Fibroblast of lung (primary cell): ENCODE data around the gene BTBD8. TPM values are rescaled to one million over a fixed set of nuclear protein-coding genes. Genes with fewer than 3 reads are reported as not detected.
A peak's percentile ranks its signal among the peaks of the same experiment; 100 is the strongest.

Source experiments
- DNase-seq, 2 donors: peaks; one replicate each; pipeline versions ENCODE4 v3.0.0 to v3.0.0-alpha.2; 2010; ENCODE audit warnings: low read depth in 2 of 2
- H2AFZ ChIP-seq: 2 replicates; pipeline ENCODE4 v1.5.1; 2012; ENCODE audit warnings: low read length, control low read depth, inconsistent platforms
- H3K27ac ChIP-seq: 2 replicates; pipeline ENCODE4 v1.5.1; 2011; ENCODE audit warnings: low read length, control low read depth; ENCODE audit not compliant: insufficient read depth
- H3K27me3 ChIP-seq: 2 replicates; pipeline ENCODE4 v1.5.1; 2011; ENCODE audit warnings: mild to moderate bottlenecking, low read length; ENCODE audit not compliant: control insufficient read depth, insufficient read depth
- H3K36me3 ChIP-seq: 2 replicates; pipeline ENCODE4 v1.5.1; 2011; ENCODE audit warnings: low read length; ENCODE audit not compliant: control insufficient read depth, insufficient read depth
- H3K4me1 ChIP-seq: 2 replicates; pipeline ENCODE4 v1.5.1; 2011; ENCODE audit warnings: low read length; ENCODE audit not compliant: control insufficient read depth, insufficient read depth; ENCODE audit errors: extremely low read depth
- H3K4me2 ChIP-seq: 2 replicates; pipeline ENCODE4 v1.5.1; 2011; ENCODE audit warnings: low read length, control low read depth; ENCODE audit not compliant: insufficient read depth; ENCODE audit errors: extremely low read depth
- H3K4me3 ChIP-seq, 4 experiments: fragments of 200-600 bp in 1 of 4; sonication (generic) in 1 of 4; replicated peaks in 1 of 4; 2 replicates each; pipeline ENCODE4 v1.5.1; 2011 to 2016; ENCODE audit warnings: low read length in 4 of 4, low read depth in 3 of 4, mild to moderate bottlenecking in 3 of 4, control low read depth in 2 of 4, inconsistent platforms in 1 of 4, mixed read lengths in 1 of 4; ENCODE audit not compliant: insufficient read depth in 1 of 4; ENCODE audit errors: control extremely low read depth in 1 of 4
- H3K79me2 ChIP-seq: 2 replicates; pipeline ENCODE4 v1.5.1; 2012; ENCODE audit warnings: mild to moderate bottlenecking, low read length, inconsistent platforms; ENCODE audit not compliant: control insufficient read depth, insufficient read depth
- H3K9ac ChIP-seq: 2 replicates; pipeline ENCODE4 v1.5.1; 2011; ENCODE audit warnings: mild to moderate bottlenecking, low read length, control low read depth; ENCODE audit not compliant: insufficient read depth
- H3K9me3 ChIP-seq: 2 replicates; pipeline ENCODE4 v1.5.1; 2012; ENCODE audit warnings: low read depth, low read length; ENCODE audit not compliant: control insufficient read depth, insufficient read depth
- H4K20me1 ChIP-seq: 2 replicates; pipeline ENCODE4 v1.5.1; 2011; ENCODE audit warnings: low read length; ENCODE audit not compliant: control insufficient read depth, insufficient read depth; ENCODE audit errors: extremely low read depth
- CTCF ChIP-seq, 2 donors: IDR thresholded peaks in 1 of 2; conservative IDR thresholded peaks in 1 of 2; 1 replicate in 1 of 2; 2 replicates in 1 of 2; pipeline ENCODE4 v1.5.1; 2011 to 2012; ENCODE audit warnings: low read length in 2 of 2, control low read depth in 1 of 2, inconsistent platforms in 1 of 2, low read depth in 1 of 2, mild to moderate bottlenecking in 1 of 2
- EZH2 ChIP-seq: IDR thresholded peaks from 2 replicates; pipeline ENCODE4 v1.5.1; 2012; ENCODE audit warnings: low read length, control low read depth, mild to moderate bottlenecking; ENCODE audit errors: missing control alignments
- polyA plus RNA-seq, 2 donors: library from polyadenylated mRNA; depleted of rRNA in 1 of 2; stranded (reverse) in 1 of 2; unstranded in 1 of 2; fragments of >200 nt; gene quantifications; 2 replicates each; pipeline ENCODE4 v1.2.1, GENCODE V29; 2011 to 2012; ENCODE audit warnings: missing spikeins in 1 of 2
- total RNA-seq: library from RNA; depleted of rRNA; stranded (reverse); fragments of >200 nt; gene quantifications from 2 replicates; pipeline ENCODE4 v1.2.1, GENCODE V29; 2014

The BTBD8 gene
- total and polyA plus RNA-seq, 2 donors (not counting 1 experiment from before 2014, with no cell fraction given), result 2.2 to 10.6 TPM

DNA sequence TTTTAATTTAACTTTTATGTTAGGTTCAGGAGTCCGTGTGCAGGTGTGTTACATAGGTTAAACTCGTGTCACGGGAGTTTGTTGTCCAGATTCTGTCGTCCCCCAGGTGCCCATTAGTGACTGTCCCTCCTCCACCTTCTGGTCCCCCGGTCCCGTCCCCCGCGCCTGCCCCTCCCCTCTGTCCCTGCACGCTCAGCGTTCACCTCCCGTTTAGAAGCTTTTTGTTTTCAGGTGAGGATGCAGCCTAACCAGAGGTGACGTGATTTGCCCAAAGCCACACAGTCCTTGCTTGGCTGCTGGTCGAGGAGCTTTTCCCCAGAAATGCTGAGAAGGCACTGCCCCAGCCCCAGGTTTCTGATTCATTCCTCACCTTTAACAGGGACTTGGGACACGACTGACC lies 138.4 kb downstream of the BTBD8 start:
- no peaks in the 10 kb centered on the region for H3K27me3 ChIP-seq
- H3K4me1 ChIP-seq, result no peaks in the 10 kb centered on the region
- H3K9me3 ChIP-seq, result no peaks in the 10 kb centered on the region
- no peak overlapping the region for H2AFZ ChIP-seq
- DNase-seq, result no peak
- no peak overlapping the region for H3K4me3 ChIP-seq
- H3K79me2 ChIP-seq, result no peaks in the 10 kb centered on the region
- H3K27ac ChIP-seq, result no peak overlapping the region
- TF ChIP-seq CTCF (conservative IDR thresholded peaks at IDR 0.05 in 1 of 2, IDR thresholded peaks at IDR 0.05 in 1 of 2; ENCODE audit: low read depth in 1 of 2, low read length in 2 of 2), result no peak
- no peak for TF ChIP-seq EZH2
- H3K4me2 ChIP-seq, result no peak overlapping the region
- H4K20me1 ChIP-seq, result no peaks in the 10 kb centered on the region
- H3K36me3 ChIP-seq, result no peaks in the 10 kb centered on the region
- no peak overlapping the region for H3K9ac ChIP-seq

- H3K27ac ChIP-seq, result no peak overlapping the region
- H3K79me2 ChIP-seq, result no peaks in the 10 kb centered on the region
- no peak overlapping the region for H3K4me3 ChIP-seq
- H3K4me1 ChIP-seq, result no peaks in the 10 kb centered on the region
- H3K27me3 ChIP-seq, result no peaks in the 10 kb centered on the region
- no peaks in the 10 kb centered on the region for H3K9me3 ChIP-seq
- no peak overlapping the region for H2AFZ ChIP-seq
- no peaks in the 10 kb centered on the region for H4K20me1 ChIP-seq
- H3K36me3 ChIP-seq, result no peaks in the 10 kb centered on the region
- no peak overlapping the region for H3K9ac ChIP-seq
- no peak overlapping the region for H3K4me2 ChIP-seq
- DNase-seq, result peak in 1 of 2 donors; percentile 4
- TF ChIP-seq EZH2 (no peak), CTCF (conservative IDR thresholded peaks at IDR 0.05 in 1 of 2, IDR thresholded peaks at IDR 0.05 in 1 of 2; ENCODE audit: low read depth in 1 of 2, low read length in 2 of 2) (no peak)
Measured at GRCh38 chr1:92219028-92219427, 138.9 kb downstream of the BTBD8 start.

DNA sequence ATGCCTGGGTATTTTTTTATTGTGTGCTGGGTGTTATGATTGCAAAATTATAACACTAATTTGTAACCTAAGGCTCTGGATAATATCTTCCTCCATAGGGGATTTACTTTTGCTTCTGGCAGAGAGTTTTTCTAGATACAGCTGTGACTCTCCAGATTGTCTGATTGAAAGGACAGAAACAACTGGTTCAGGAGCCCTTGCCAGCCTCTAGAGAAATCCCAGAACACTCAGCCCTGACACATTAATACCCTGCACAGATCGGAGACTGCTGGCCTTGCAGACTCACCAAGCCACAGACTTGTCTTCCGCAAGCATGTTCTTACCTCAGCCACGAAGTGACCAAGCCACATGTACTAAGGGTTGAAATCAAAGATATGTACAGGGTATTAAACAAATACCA lies 148.3 kb downstream of the BTBD8 start:
- Histone ChIP-seq H3K4me1 (no peaks in the 10 kb centered on the region), H3K27ac (no peak overlapping the region), H3K79me2 (no peaks in the 10 kb centered on the region), H3K9me3 (no peaks in the 10 kb centered on the region), H3K36me3 (no peaks in the 10 kb centered on the region), H3K4me3 (no peak overlapping the region), H2AFZ (no peak overlapping the region), H3K27me3 (peaks cover 4% of the 10 kb centered on the region), H3K9ac (no peak overlapping the region), H4K20me1 (no peaks in the 10 kb centered on the region), H3K4me2 (no peak overlapping the region)
- TF ChIP-seq CTCF (conservative IDR thresholded peaks at IDR 0.05 in 1 of 2, IDR thresholded peaks at IDR 0.05 in 1 of 2; ENCODE audit: low read depth in 1 of 2, low read length in 2 of 2) (no peak), EZH2 (no peak)
- no peak for DNase-seq
